GM18907 (cell line): ENCODE data around the gene SLC26A4.
A peak's percentile ranks its signal among the peaks of the same experiment; 100 is the strongest.

Experiments
- ATAC-seq: cut with Tn5 transposase; IDR thresholded peaks from one replicate; pipeline ENCODE4 v1.9.1; 2021; ENCODE audit warnings: mild to moderate bottlenecking, moderate library complexity; ENCODE audit not compliant: unreplicated experiment

The SLC26A4 gene

GRCh38 chr7:107694386-107694785 lies 33.8 kb downstream of the SLC26A4 start:
- ATAC-seq: no peak

- ATAC-seq: no peak
Observed at GRCh38 chr7:107696330-107696946, 35.8 kb downstream of the SLC26A4 start.

- ATAC-seq: no peak
Observed at GRCh38 chr7:107697321-107698049, 36.9 kb downstream of the SLC26A4 start.

GRCh38 chr7:107700570-107700969 lies 39.9 kb downstream of the SLC26A4 start:
- no peak for ATAC-seq

GRCh38 chr7:107701191-107701590 lies 40.6 kb downstream of the SLC26A4 start:
- no peak for ATAC-seq

- ATAC-seq: no peak
Observed at GRCh38 chr7:107703219-107703618, 42.6 kb downstream of the SLC26A4 start.

GRCh38 chr7:107703872-107704271 lies 43.2 kb downstream of the SLC26A4 start:
- ATAC-seq: no peak

- ATAC-seq: no peak
Observed at GRCh38 chr7:107708956-107709355, 48.3 kb downstream of the SLC26A4 start.

GRCh38 chr7:107711301-107711700 lies 50.7 kb downstream of the SLC26A4 start:
- ATAC-seq: no peak

- no peak for ATAC-seq
Observed at GRCh38 chr7:107712025-107712424, 51.4 kb downstream of the SLC26A4 start.

GRCh38 chr7:107712896-107713295 lies 52.3 kb downstream of the SLC26A4 start:
- no peak for ATAC-seq

GRCh38 chr7:107715531-107715930 lies 54.9 kb downstream of the SLC26A4 start:
- no peak for ATAC-seq

GRCh38 chr7:107718456-107719193 lies 58.0 kb downstream of the SLC26A4 start:
- no peak for ATAC-seq

GRCh38 chr7:107721286-107721685 lies 60.7 kb downstream of the SLC26A4 start:
- ATAC-seq: no peak

- no peak for ATAC-seq
Observed at GRCh38 chr7:107723255-107723654, 62.6 kb downstream of the SLC26A4 start.

- no peak for ATAC-seq
Observed at GRCh38 chr7:107725138-107725740, 64.6 kb downstream of the SLC26A4 start.

- no peak for ATAC-seq
Observed at GRCh38 chr7:107726356-107727130, 65.9 kb downstream of the SLC26A4 start.

- no peak for ATAC-seq
Observed at GRCh38 chr7:107728276-107728675, 67.6 kb downstream of the SLC26A4 start.

- peak; percentile 51 for ATAC-seq
Observed at GRCh38 chr7:107742678-107743566, 82.3 kb downstream of the SLC26A4 start.
